ENCODE data around the gene RAB6B. TPM values are rescaled to one million over a fixed set of nuclear protein-coding genes. Genes with fewer than 3 reads are reported as not detected.

RAB6B gene
- total RNA-seq, 4 donors from 2014 or later: 0.53 to 1.2 (median 0.81) TPM

DNA sequence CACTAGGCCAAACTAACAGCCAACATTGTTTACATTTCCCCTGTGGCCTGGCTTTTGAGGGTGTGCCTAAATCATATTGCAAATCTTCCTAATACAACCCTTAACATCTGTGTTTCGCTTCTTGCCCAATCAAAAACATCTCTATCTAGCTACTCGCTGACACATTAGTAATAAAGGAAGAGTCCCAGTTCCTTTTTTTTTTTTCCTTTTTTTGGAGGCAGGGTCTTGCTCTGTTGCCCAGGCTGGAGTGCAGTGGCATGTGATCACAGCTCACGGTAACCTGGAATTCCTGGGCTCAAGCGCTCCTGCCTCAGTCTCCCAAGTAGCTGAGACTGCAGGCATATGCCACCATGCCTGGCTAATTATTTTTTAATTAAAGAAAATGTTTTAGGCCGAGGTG is 92.2 kb downstream of the RAB6B start:
- H3K36me3 ChIP-seq: peaks cover 0 to 8% (median 0%) of the 10 kb centered on the region in 3 donors
- TF ChIP-seq, protein P1, sequence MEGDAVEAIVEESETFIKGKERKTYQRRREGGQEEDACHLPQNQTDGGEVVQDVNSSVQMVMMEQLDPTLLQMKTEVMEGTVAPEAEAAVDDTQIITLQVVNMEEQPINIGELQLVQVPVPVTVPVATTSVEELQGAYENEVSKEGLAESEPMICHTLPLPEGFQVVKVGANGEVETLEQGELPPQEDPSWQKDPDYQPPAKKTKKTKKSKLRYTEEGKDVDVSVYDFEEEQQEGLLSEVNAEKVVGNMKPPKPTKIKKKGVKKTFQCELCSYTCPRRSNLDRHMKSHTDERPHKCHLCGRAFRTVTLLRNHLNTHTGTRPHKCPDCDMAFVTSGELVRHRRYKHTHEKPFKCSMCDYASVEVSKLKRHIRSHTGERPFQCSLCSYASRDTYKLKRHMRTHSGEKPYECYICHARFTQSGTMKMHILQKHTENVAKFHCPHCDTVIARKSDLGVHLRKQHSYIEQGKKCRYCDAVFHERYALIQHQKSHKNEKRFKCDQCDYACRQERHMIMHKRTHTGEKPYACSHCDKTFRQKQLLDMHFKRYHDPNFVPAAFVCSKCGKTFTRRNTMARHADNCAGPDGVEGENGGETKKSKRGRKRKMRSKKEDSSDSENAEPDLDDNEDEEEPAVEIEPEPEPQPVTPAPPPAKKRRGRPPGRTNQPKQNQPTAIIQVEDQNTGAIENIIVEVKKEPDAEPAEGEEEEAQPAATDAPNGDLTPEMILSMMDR (IDR thresholded peaks at IDR 0.05): no peak
- no peak for TF ChIP-seq POLR2A (IDR thresholded peaks at IDR 0.05)
- DNase-seq: no peak
- no peaks in the 10 kb centered on the region for H3K9me3 ChIP-seq
- H3K4me1 ChIP-seq: peaks cover 0 to 5% (median 3%) of the 10 kb centered on the region in 4 donors
- no peaks in the 10 kb centered on the region for H3K27me3 ChIP-seq
- no peak overlapping the region for H3K4me3 ChIP-seq
- H3K27ac ChIP-seq: no peak overlapping the region

DNA sequence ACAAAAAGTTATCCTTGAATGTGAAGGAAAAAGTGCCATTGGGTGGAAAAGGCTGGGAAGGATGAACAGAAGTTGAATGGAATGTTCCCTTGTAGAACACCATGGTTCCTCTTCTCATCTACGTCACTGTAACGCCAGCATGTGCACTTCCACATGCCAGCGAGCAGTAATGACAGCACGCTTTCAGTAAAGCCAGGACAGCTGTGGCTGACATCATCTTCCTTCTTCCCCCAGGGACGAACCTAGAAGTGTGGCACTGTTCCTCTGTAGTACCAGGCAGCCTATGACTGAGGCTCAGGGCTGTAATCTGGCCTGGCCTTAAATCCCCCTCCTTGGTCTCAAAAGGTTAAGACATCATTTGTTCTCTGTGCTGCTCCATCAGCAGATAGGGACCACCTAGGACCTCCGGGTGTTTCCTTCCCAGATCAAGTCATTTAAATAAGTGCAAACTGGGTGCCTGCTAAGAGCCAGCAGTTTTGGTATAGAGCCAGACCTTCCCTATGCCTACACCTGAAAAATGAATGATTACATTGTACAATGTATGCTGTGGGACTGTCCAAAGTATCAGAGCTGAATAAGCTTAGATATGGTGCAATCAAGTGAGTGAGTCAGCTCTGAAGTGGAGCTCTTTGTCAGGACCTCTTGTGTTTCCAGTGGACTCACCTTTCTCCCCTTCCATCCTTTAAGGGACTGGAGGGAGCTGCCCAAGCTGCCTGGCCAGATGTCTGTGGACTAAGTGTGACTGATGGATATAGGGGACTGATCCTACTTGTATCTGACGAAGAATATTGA is 95.7 kb downstream of the RAB6B start:
- H3K9me3 ChIP-seq: no peaks in the 10 kb centered on the region
- H3K4me3 ChIP-seq: no peak overlapping the region
- no peak for TF ChIP-seq POLR2A (IDR thresholded peaks at IDR 0.05)
- TF ChIP-seq, protein P1 (IDR thresholded peaks at IDR 0.05): no peak
- no peaks in the 10 kb centered on the region for H3K4me1 ChIP-seq
- DNase-seq: no peak
- no peaks in the 10 kb centered on the region for H3K27me3 ChIP-seq
- no peak overlapping the region for H3K27ac ChIP-seq
- no peaks in the 10 kb centered on the region for H3K36me3 ChIP-seq

DNA sequence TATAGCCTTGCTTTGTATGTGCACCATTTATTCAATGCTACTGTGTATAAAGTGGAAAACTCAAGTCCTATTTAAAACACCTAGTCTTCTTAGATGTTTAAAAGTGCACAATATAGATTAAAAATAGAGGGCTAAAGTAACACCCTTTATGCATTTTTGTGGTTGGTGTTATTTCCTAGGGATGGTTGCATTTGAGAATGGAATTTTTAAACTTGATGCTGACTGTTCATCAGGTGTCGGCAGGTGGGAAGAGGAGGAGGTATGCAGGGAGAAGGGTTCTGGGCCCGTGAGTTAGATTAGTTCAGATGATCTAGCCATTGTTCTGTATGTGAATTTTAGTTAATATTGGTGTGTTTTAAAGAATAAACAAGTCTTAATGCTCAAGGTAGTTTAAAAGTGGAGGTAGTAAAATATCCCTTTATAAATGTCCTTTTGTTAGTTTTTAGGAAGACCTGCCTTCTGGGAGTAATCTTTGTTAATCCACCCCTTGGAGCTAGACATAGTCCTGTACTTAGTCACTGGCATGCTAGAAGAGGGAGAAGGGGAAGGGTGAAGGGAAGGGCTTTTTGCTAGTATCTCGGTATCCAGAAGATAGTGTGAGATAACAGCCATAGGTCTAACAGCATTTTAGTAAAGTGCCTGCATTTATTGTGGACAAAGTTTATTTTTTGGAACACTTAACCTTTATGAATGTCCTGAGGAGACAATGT is 98.1 kb downstream of the RAB6B start:
- no peak overlapping the region for H3K4me3 ChIP-seq
- H3K9me3 ChIP-seq: no peaks in the 10 kb centered on the region
- no peak for DNase-seq
- no peaks in the 10 kb centered on the region for H3K36me3 ChIP-seq
- H3K27me3 ChIP-seq: no peaks in the 10 kb centered on the region
- no peaks in the 10 kb centered on the region for H3K4me1 ChIP-seq
- TF ChIP-seq POLR2A (IDR thresholded peaks at IDR 0.05): no peak
- TF ChIP-seq, protein P1 (IDR thresholded peaks at IDR 0.05): no peak
- no peak overlapping the region for H3K27ac ChIP-seq

DNA sequence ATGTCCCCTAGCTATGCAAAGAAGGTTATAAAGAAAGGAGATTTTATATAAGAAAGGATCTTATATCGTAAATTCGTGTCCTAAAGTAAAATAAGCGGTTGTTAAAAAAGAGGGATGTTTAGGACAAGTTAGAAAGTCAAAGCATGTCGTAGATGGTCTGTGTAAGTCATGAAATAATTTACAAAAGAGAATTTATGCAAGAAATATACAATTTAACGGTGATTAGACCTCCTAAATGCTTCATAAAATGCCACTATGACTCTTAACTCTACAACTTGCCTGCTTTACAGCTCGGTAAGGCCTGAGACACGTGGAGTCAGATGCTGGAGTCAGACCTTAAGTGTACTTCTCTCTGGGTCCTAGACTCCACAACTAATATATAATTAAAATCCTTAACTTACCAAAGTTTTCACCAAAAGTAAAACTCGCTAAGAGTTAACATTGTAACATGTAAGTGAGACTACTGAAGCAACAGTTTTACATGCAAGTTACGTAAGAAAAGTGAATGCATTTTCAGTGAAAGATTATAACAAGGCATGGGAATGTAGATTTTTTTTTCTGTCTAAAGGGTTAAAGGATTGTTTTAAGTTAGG is 103.4 kb downstream of the RAB6B start:
- no peak for DNase-seq
- no peak for TF ChIP-seq POLR2A (IDR thresholded peaks at IDR 0.05)
- TF ChIP-seq, protein P1 (IDR thresholded peaks at IDR 0.05): no peak
- Histone ChIP-seq H3K27ac (no peak overlapping the region), H3K4me3 (no peak overlapping the region), H3K9me3 (peaks cover 0 to 9% (median 1%) of the 10 kb centered on the region in 4 donors), H3K4me1 (no peaks in the 10 kb centered on the region), H3K36me3 (no peaks in the 10 kb centered on the region), H3K27me3 (no peaks in the 10 kb centered on the region)

DNA sequence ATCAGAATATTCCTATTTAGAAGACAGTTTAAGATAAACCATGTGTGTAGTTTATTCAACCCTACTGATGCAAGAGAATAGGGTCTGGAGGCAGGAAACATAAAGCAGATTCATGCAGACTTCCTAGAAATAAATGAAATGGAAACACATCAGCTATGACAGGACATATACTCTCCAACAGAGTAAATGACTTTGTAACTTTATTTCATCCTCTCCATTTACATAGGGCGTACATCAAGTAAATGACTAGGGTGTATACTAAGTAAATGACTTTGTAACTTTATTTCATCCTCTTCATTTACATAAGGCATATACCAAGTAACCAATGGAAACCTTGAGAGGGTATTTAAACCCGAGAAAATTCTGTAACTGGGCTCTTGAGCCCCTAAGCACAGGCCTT is 107.7 kb downstream of the RAB6B start:
- H3K9me3 ChIP-seq: peaks cover 0 to 9% (median 1%) of the 10 kb centered on the region in 4 donors

More for the DNA sequence above, 107.7 kb downstream of the RAB6B start:
- DNase-seq: no peak
- Histone ChIP-seq H3K27me3 (no peaks in the 10 kb centered on the region), H3K27ac (no peak overlapping the region), H3K36me3 (no peaks in the 10 kb centered on the region), H3K4me3 (no peak overlapping the region), H3K4me1 (no peaks in the 10 kb centered on the region)
- TF ChIP-seq, protein P1 (IDR thresholded peaks at IDR 0.05): no peak
- no peak for TF ChIP-seq POLR2A (IDR thresholded peaks at IDR 0.05)
